Peyer's patch (tissue), 4 donors: ENCODE measurements around the gene BPGM. TPM values are rescaled to one million over a fixed set of nuclear protein-coding genes. Genes with fewer than 3 reads are reported as not detected.

Experiments
- DNase-seq, 3 donors: peaks; one replicate each; pipeline ENCODE4 v3.0.0-alpha.2; 2017 to 2019
- H3K27ac ChIP-seq, 4 donors: fragments of 200-600 bp; sonication (generic); one replicate each; pipeline ENCODE4 v1.5.1; 2016 to 2019
- H3K27me3 ChIP-seq, 2 donors: fragments of 200-600 bp; sonication (generic); one replicate each; pipeline ENCODE4 v1.5.1; 2019
- H3K36me3 ChIP-seq, 3 donors: fragments of 200-600 bp; sonication (generic); one replicate each; pipeline ENCODE4 v1.5.1; 2016 to 2019
- H3K4me1 ChIP-seq, 4 donors: fragments of 200-600 bp; sonication (generic); one replicate each; pipeline ENCODE4 v1.5.1; 2016 to 2019
- H3K4me3 ChIP-seq, 4 donors: fragments of 200-600 bp; sonication (generic); 1 replicate in 3 of 4; 2 replicates in 1 of 4; pipeline ENCODE4 v1.5.1; 2016 to 2019; ENCODE audit warnings: mild to moderate bottlenecking in 1 of 4
- H3K9me3 ChIP-seq, 4 donors: fragments of 200-600 bp; sonication (generic); one replicate each; pipeline ENCODE4 v1.5.1; 2016 to 2019; ENCODE audit warnings: mild to moderate bottlenecking in 1 of 4
- CTCF ChIP-seq, 6 experiments: fragments of 450-650 bp in 4 of 6; fragments of 200-600 bp in 2 of 6; sonication (generic) in 1 of 6; IDR thresholded peaks; one replicate each; pipeline ENCODE4 v1.5.1; 2017 to 2019; ENCODE audit warnings: antibody characterized with exemption in 6 of 6, mild to moderate bottlenecking in 3 of 6, moderate library complexity in 1 of 6
- POLR2A ChIP-seq, 2 donors: fragments of 450-650 bp; IDR thresholded peaks; one replicate each; pipeline ENCODE4 v1.5.1; 2017; ENCODE audit warnings: antibody characterized with exemption in 2 of 2, mild to moderate bottlenecking in 2 of 2, moderate library complexity in 2 of 2
- total RNA-seq, 4 donors: library from RNA; depleted of rRNA; stranded (reverse); fragments of >200 nt; gene quantifications; one replicate each; pipeline ENCODE4 v1.1.0, GENCODE V29; 2016

Gene BPGM
- total RNA-seq, 4 donors from 2014 or later = 5.3 to 9.2 (median 6.6) TPM

GRCh38 chr7:134691546-134692343, 45.1 kb downstream of the BPGM start:
- H3K4me3 ChIP-seq = no peak overlapping the region
- no peaks in the 10 kb centered on the region for H3K4me1 ChIP-seq
- H3K27me3 ChIP-seq = no peaks in the 10 kb centered on the region
- no peak for TF ChIP-seq CTCF (IDR thresholded peaks at IDR 0.05)
- TF ChIP-seq POLR2A (IDR thresholded peaks at IDR 0.05) = no peak
- no peaks in the 10 kb centered on the region for H3K9me3 ChIP-seq
- peak overlapping the region in 1 of 4 donors; percentile 59 for H3K27ac ChIP-seq
- DNase-seq = no peak
- H3K36me3 ChIP-seq = no peaks in the 10 kb centered on the region

- no peak overlapping the region for H3K4me3 ChIP-seq
- no peaks in the 10 kb centered on the region for H3K36me3 ChIP-seq
- TF ChIP-seq CTCF (IDR thresholded peaks at IDR 0.05) (no peak), POLR2A (IDR thresholded peaks at IDR 0.05) (no peak)
- no peaks in the 10 kb centered on the region for H3K27me3 ChIP-seq
- DNase-seq = no peak
- H3K9me3 ChIP-seq = no peaks in the 10 kb centered on the region
- no peak overlapping the region for H3K27ac ChIP-seq
- no peaks in the 10 kb centered on the region for H3K4me1 ChIP-seq
These were observed 45.7 kb downstream of the BPGM start for GRCh38 chr7:134692344-134692705.

- TF ChIP-seq CTCF (IDR thresholded peaks at IDR 0.05) (no peak), POLR2A (IDR thresholded peaks at IDR 0.05) (no peak)
- H3K27me3 ChIP-seq = no peaks in the 10 kb centered on the region
- H3K4me1 ChIP-seq = no peaks in the 10 kb centered on the region
- no peaks in the 10 kb centered on the region for H3K36me3 ChIP-seq
- DNase-seq = no peak
- no peak overlapping the region for H3K4me3 ChIP-seq
- H3K9me3 ChIP-seq = no peaks in the 10 kb centered on the region
- H3K27ac ChIP-seq = no peak overlapping the region
These were observed 46.6 kb downstream of the BPGM start for GRCh38 chr7:134693256-134693655.

- no peaks in the 10 kb centered on the region for H3K36me3 ChIP-seq
- H3K4me1 ChIP-seq = no peaks in the 10 kb centered on the region
- H3K4me3 ChIP-seq = no peak overlapping the region
- no peaks in the 10 kb centered on the region for H3K27me3 ChIP-seq
- no peak overlapping the region for H3K27ac ChIP-seq
- no peak for TF ChIP-seq POLR2A (IDR thresholded peaks at IDR 0.05)
- DNase-seq = no peak
- H3K9me3 ChIP-seq = no peaks in the 10 kb centered on the region
These were observed 47.6 kb downstream of the BPGM start for GRCh38 chr7:134694299-134694698.

- no peak overlapping the region for H3K4me3 ChIP-seq
- H3K27me3 ChIP-seq = no peaks in the 10 kb centered on the region
- TF ChIP-seq CTCF (IDR thresholded peaks at IDR 0.05) (no peak), POLR2A (IDR thresholded peaks at IDR 0.05) (no peak)
- H3K9me3 ChIP-seq = no peaks in the 10 kb centered on the region
- no peaks in the 10 kb centered on the region for H3K4me1 ChIP-seq
- no peak overlapping the region for H3K27ac ChIP-seq
- DNase-seq = no peak
- no peaks in the 10 kb centered on the region for H3K36me3 ChIP-seq
These were observed 48.1 kb downstream of the BPGM start for GRCh38 chr7:134694767-134695166.

- no peak for TF ChIP-seq CTCF (IDR thresholded peaks at IDR 0.05)
- TF ChIP-seq POLR2A (IDR thresholded peaks at IDR 0.05) = no peak
- Histone ChIP-seq H3K36me3 (no peaks in the 10 kb centered on the region), H3K27me3 (no peaks in the 10 kb centered on the region), H3K27ac (no peak overlapping the region), H3K9me3 (no peaks in the 10 kb centered on the region), H3K4me3 (no peak overlapping the region), H3K4me1 (no peaks in the 10 kb centered on the region)
- DNase-seq = no peak
These were observed 48.7 kb downstream of the BPGM start for GRCh38 chr7:134695321-134695860.
